K562 (cell line): ENCODE results near the gene PLEKHA7. TPM values are rescaled to one million over a fixed set of nuclear protein-coding genes. Genes with fewer than 3 reads are reported as not detected.

ENCODE experiments used
- ATAC-seq: fragments of 200-7000 bp; cut with Tn5 transposase; 3 replicates; pipeline ENCODE4 v1.9.1; 2020; ENCODE audit warnings: moderate library complexity
- BruUV-seq: library from RNA; stranded (reverse); fragments of 400-500 nt; replicated peaks from 2 replicates; lab custom pipeline; 2021; lab: Mats Ljungman, UMichigan
- CTCF ChIA-PET: fragments of 300-600 bp; formaldehyde crosslinking; extraction: SDS; loops from one replicate; lab custom pipeline; 2021; ENCODE audit warnings: low intra/inter-chr PET ratio; lab: Yijun Ruan, JAX
- POLR2A ChIA-PET: fragments of 300-600, 350-650 bp; sonication (Branson Sonifier 250); formaldehyde crosslinking; extraction: SDS; loops from one replicate; lab custom pipeline; 2021; ENCODE audit warnings: antibody characterized with exemption, inconsistent platforms; lab: Yijun Ruan, JAX
- DNase-seq, 4 experiments: peaks; one replicate each; pipeline versions ENCODE4 v3.0.0 to v3.0.0-alpha.2; 2011 to 2018; ENCODE audit warnings: low spot score in 3 of 4, mixed read lengths in 3 of 4; ENCODE audit errors: extremely low read depth in 1 of 4
- FAIRE-seq: peaks from 2 replicates; lab custom pipeline; 2011; peaks lifted over from hg19 to GRCh38; lab: Jason Lieb, UNC
- H2AFZ ChIP-seq: 2 replicates; pipeline ENCODE4 v1.6.0; 2011; ENCODE audit warnings: low read depth, low read length, control low read depth, inconsistent platforms
- H3K27ac ChIP-seq: fragments of 200-600 bp; 3 replicates; pipeline ENCODE4 v1.8.0; 2011; ENCODE audit warnings: low read depth, mild to moderate bottlenecking, control low read depth, inconsistent platforms, low read length, moderate library complexity, mixed read lengths; ENCODE audit errors: extremely low read depth
- H3K27me3 ChIP-seq, 2 experiments: fragments of 300-600 bp in 1 of 2; 2 replicates in 1 of 2; 3 replicates in 1 of 2; pipeline versions ENCODE4 v1.6.0 to v1.8.0; 2011; ENCODE audit warnings: inconsistent platforms in 2 of 2, low read length in 2 of 2, mild to moderate bottlenecking in 1 of 2, mixed read lengths in 1 of 2, moderate library complexity in 1 of 2; ENCODE audit not compliant: control insufficient read depth in 2 of 2, insufficient read depth in 2 of 2
- H3K36me3 ChIP-seq: fragments of 300-600 bp; 3 replicates; pipeline ENCODE4 v1.8.0; 2011; ENCODE audit warnings: mild to moderate bottlenecking, low read length, inconsistent platforms; ENCODE audit not compliant: control insufficient read depth, insufficient read depth
- H3K4me1 ChIP-seq, 2 experiments: fragments of 200-600 bp in 1 of 2; replicated peaks in 1 of 2; 2 replicates in 1 of 2; 3 replicates in 1 of 2; pipeline versions ENCODE4 v1.5.1 to v1.8.0; 2011; ENCODE audit warnings: inconsistent platforms in 2 of 2, low read length in 2 of 2, mild to moderate bottlenecking in 1 of 2, mixed read lengths in 1 of 2, moderate library complexity in 1 of 2; ENCODE audit not compliant: control insufficient read depth in 2 of 2, insufficient read depth in 2 of 2
- H3K4me2 ChIP-seq: 2 replicates; pipeline ENCODE4 v1.6.1; 2011; ENCODE audit warnings: low read length, control low read depth, inconsistent platforms, mixed read lengths; ENCODE audit not compliant: insufficient read depth
- H3K4me3 ChIP-seq: fragments of 200-600 bp; sonication (generic), shearing (Covaris generic); 2 replicates; pipeline ENCODE4 v1.5.1; 2016; ENCODE audit warnings: control low read depth, inconsistent platforms
- H3K79me2 ChIP-seq: fragments of 200-600 bp; 3 replicates; pipeline ENCODE4 v1.8.0; 2011; ENCODE audit warnings: low read length, inconsistent platforms; ENCODE audit not compliant: control insufficient read depth, insufficient read depth
- H3K9ac ChIP-seq, 2 experiments: 2 replicates each; pipeline versions ENCODE4 v1.6.0 to v1.6.1; 2011; ENCODE audit warnings: low read depth in 2 of 2, low read length in 2 of 2, control low read depth in 1 of 2, inconsistent platforms in 1 of 2, mild to moderate bottlenecking in 1 of 2, mixed read lengths in 1 of 2; ENCODE audit not compliant: insufficient read depth in 1 of 2
- H3K9me1 ChIP-seq: one replicate; pipeline ENCODE4 v1.6.0; 2011; ENCODE audit warnings: inconsistent platforms, mild to moderate bottlenecking, low read length, moderate library complexity; ENCODE audit not compliant: control insufficient read depth, insufficient read depth
- H3K9me3 ChIP-seq: replicated peaks from 2 replicates; pipeline ENCODE4 v1.5.1; 2011; ENCODE audit warnings: low read depth, low read length, inconsistent platforms; ENCODE audit not compliant: control insufficient read depth, insufficient read depth
- H4K20me1 ChIP-seq: replicated peaks from 2 replicates; pipeline ENCODE4 v1.6.1; 2011; ENCODE audit warnings: low read length, inconsistent platforms, mixed read lengths; ENCODE audit not compliant: control insufficient read depth, insufficient read depth
- CEBPG ChIP-seq, 3 experiments: fragments of 200-800 bp in 1 of 3; sonication (Bioruptor generic) in 1 of 3; sonication (generic) in 1 of 3; formaldehyde crosslinking in 1 of 3; IDR thresholded peaks in 2 of 3; conservative IDR thresholded peaks in 1 of 3; 2 replicates each; pipeline versions ENCODE4 v1.6.1 to v1.8.0; 2016 to 2022; ENCODE audit warnings: missing compliant biosample characterization in 2 of 3, missing genetic modification characterization in 2 of 3, mild to moderate bottlenecking in 1 of 3, missing genetic modification reagents in 1 of 3
- CREM ChIP-seq: IDR thresholded peaks from 2 replicates; pipeline ENCODE4 v1.6.1; 2014; ENCODE audit warnings: antibody characterized with exemption, low read depth
- GATAD2A ChIP-seq: fragments of 450-650 bp; IDR thresholded peaks from 2 replicates; pipeline ENCODE4 v1.6.1; 2017
- GTF2A2 ChIP-seq: IDR thresholded peaks from 2 replicates; pipeline ENCODE4 v1.6.1; 2016; ENCODE audit warnings: mild to moderate bottlenecking, missing genetic modification characterization, missing compliant biosample characterization
- HDAC6 ChIP-seq: IDR thresholded peaks from 2 replicates; pipeline ENCODE4 v1.6.1; 2012; ENCODE audit warnings: low read depth, mild to moderate bottlenecking, control low read depth, inconsistent platforms, low read length, moderate library complexity
- HES1 ChIP-seq: fragments of 450-650 bp; IDR thresholded peaks from 2 replicates; pipeline ENCODE4 v1.6.1; 2016; ENCODE audit warnings: low read depth, mild to moderate bottlenecking, moderate library complexity
- HIVEP1 ChIP-seq: fragments of 250-450 bp; sonication (Bioruptor Pico); IDR thresholded peaks from 2 replicates; pipeline ENCODE4 v1.4.0; 2020; ENCODE audit warnings: mild to moderate bottlenecking
- KLF6 ChIP-seq: fragments of 250-450 bp; sonication (Bioruptor Pico); IDR thresholded peaks from 2 replicates; pipeline ENCODE4 v1.4.0; 2020; ENCODE audit warnings: mild to moderate bottlenecking, moderate library complexity, borderline replicate concordance
- MAFG ChIP-seq: fragments of 450-650 bp; conservative IDR thresholded peaks from 2 replicates; pipeline ENCODE4 v1.6.1; 2016; ENCODE audit warnings: missing genetic modification characterization, missing compliant biosample characterization
- NR3C1 ChIP-seq: sonication (generic); formaldehyde crosslinking; IDR thresholded peaks from 2 replicates; pipeline ENCODE4 v1.8.1; 2022; ENCODE audit warnings: missing genetic modification reagents
- NR4A1 ChIP-seq, 2 experiments: fragments of 250-450 bp in 1 of 2; fragments of 450-650 bp in 1 of 2; sonication (Bioruptor Pico) in 1 of 2; IDR thresholded peaks; 2 replicates each; pipeline versions ENCODE4 v1.4.0 to v1.6.1; 2016 to 2020; ENCODE audit warnings: mild to moderate bottlenecking in 2 of 2, missing compliant biosample characterization in 1 of 2, missing genetic modification characterization in 1 of 2, moderate library complexity in 1 of 2
- PHB ChIP-seq: fragments of 250-450 bp; sonication (Bioruptor Pico); IDR thresholded peaks from 2 replicates; pipeline ENCODE4 v1.5.0; 2021
- PHB2 ChIP-seq: fragments of 450-650 bp; IDR thresholded peaks from 2 replicates; pipeline ENCODE4 v1.6.1; 2017; ENCODE audit warnings: low read depth
- RHOXF2B ChIP-seq: fragments of 250-450 bp; sonication (Bioruptor Pico); conservative IDR thresholded peaks from 2 replicates; pipeline ENCODE4 v1.5.1; 2021
- SIX5 ChIP-seq, 2 experiments: IDR thresholded peaks; 2 replicates each; pipeline ENCODE4 v1.6.1; 2011; ENCODE audit warnings: low read length in 2 of 2, borderline replicate concordance in 1 of 2, low read depth in 1 of 2, mild to moderate bottlenecking in 1 of 2, moderate library complexity in 1 of 2; ENCODE audit not compliant: insufficient read depth in 1 of 2
- SMARCA4 ChIP-seq: fragments of 450-650 bp; IDR thresholded peaks from 2 replicates; pipeline ENCODE4 v1.6.1; 2016
- TAF7 ChIP-seq: fragments of 450-650 bp; IDR thresholded peaks from 2 replicates; pipeline ENCODE4 v1.6.1; 2016; ENCODE audit warnings: missing genetic modification characterization, missing compliant biosample characterization
- THRAP3 ChIP-seq: fragments of 450-650 bp; IDR thresholded peaks from 2 replicates; pipeline ENCODE4 v1.6.1; 2016; ENCODE audit warnings: mild to moderate bottlenecking, inconsistent platforms, borderline replicate concordance
- ZC3H11A ChIP-seq: IDR thresholded peaks from 2 replicates; pipeline ENCODE4 v1.6.1; 2012; ENCODE audit warnings: low read depth, low read length, improper control_type of control experiment
- ZC3H4 ChIP-seq: sonication (generic); formaldehyde crosslinking; IDR thresholded peaks from 2 replicates; pipeline ENCODE4 v1.9.0; 2021; ENCODE audit warnings: missing genetic modification reagents, borderline replicate concordance
- ZFP36 ChIP-seq: fragments of 150-350 bp; IDR thresholded peaks from 2 replicates; pipeline ENCODE4 v1.6.1; 2018; ENCODE audit warnings: low read length, low read depth; ENCODE audit not compliant: partially characterized antibody
- ZNF165 ChIP-seq: fragments of 250-450 bp; sonication (Bioruptor Pico); IDR thresholded peaks from 2 replicates; pipeline ENCODE4 v1.4.0; 2020; ENCODE audit warnings: borderline replicate concordance
- ZNF282 ChIP-seq: sonication (generic); formaldehyde crosslinking; IDR thresholded peaks from 2 replicates; pipeline ENCODE4 v1.8.1; 2023; ENCODE audit warnings: missing genetic modification reagents
- ZNF707 ChIP-seq: fragments of 250-450 bp; sonication (Bioruptor Pico); conservative IDR thresholded peaks from 2 replicates; pipeline ENCODE4 v1.8.0; 2022; ENCODE audit warnings: inconsistent platforms, mild to moderate bottlenecking, moderate library complexity
- ZNF76 ChIP-seq: fragments of 250-450 bp; sonication (Bioruptor Pico); IDR thresholded peaks from 2 replicates; pipeline ENCODE4 v1.4.0; 2020; ENCODE audit warnings: mild to moderate bottlenecking, moderate library complexity, borderline replicate concordance
- ZSCAN32 ChIP-seq: fragments of 450-650 bp; formaldehyde crosslinking; IDR thresholded peaks from 2 replicates; pipeline ENCODE4 v1.4.0; 2020; ENCODE audit warnings: mild to moderate bottlenecking, moderate library complexity
- WGBS: fragments of 100-300 bp; shearing (Covaris generic); methylation state at CpG from one replicate; pipeline ENCODE4 v1.1.6; 2016; ENCODE audit warnings: low coverage, mixed read lengths; ENCODE audit not compliant: insufficient coverage; ENCODE audit errors: missing lambda C conversion rate; 5-methylcytosine and 5-hydroxymethylcytosine counted together
- in situ Hi-C: fragments of 300-500 bp; cut with MboI; formaldehyde crosslinking; loops from 4 replicates; pipeline ENCODE4 v1.15.0; 2018; ENCODE audit warnings: inconsistent platforms, mixed read lengths
- intact Hi-C: fragments of 100-400 bp; cut with micrococcal nuclease; formaldehyde crosslinking; loops from 2 replicates; pipeline ENCODE4 v1.14.2; 2022
- polyA plus RNA-seq, 8 experiments: library from polyadenylated mRNA; depleted of rRNA in 4 of 8; stranded (reverse) in 5 of 8; unstranded in 3 of 8; fragments of >200 nt; fragmentation: Nextera tagmentation in 2 of 8; fragmentation: Illumina TruSeq in 1 of 8; extraction: Ambion mirVana in 2 of 8; extraction: Trizol in 1 of 8; gene quantifications; 2 replicates each; pipeline versions ENCODE4 v1.2.1 to v1.2.3, GENCODE V29; 2011 to 2014; ENCODE audit warnings: inconsistent platforms in 1 of 8, missing spikeins in 1 of 8
- total RNA-seq, 7 experiments: library from RNA; depleted of rRNA in 6 of 7; stranded (reverse); fragments of >200 nt in 6 of 7; fragmentation: Illumina TruSeq in 2 of 7; extraction: Trizol in 2 of 7; gene quantifications; 2 replicates each; pipeline versions ENCODE4 v1.2.1 to v1.2.3, GENCODE V29; 2011 to 2021; ENCODE audit warnings: low replicate concordance in 1 of 7

Gene PLEKHA7
- total and polyA plus RNA-seq, 9 of the 15 experiments (the other 6 are each of a cell fraction or from before 2014, with no cell fraction given) = 0.06 to 0.77 (median 0.20) TPM; not detected in 1

- no peak for TF ChIP-seq ZC3H4 (CRISPR knock-in tag)
- TF ChIP-seq PHB2 = no peak
- no peak for TF ChIP-seq CEBPG (CRISPR knock-in tag; IDR thresholded peaks at IDR 0.05)
- TF ChIP-seq CEBPG (tag; conservative IDR thresholded peaks at IDR 0.05 in 1 of 2, IDR thresholded peaks at IDR 0.05 in 1 of 2) = no peak
- no peak for TF ChIP-seq SMARCA4
- no peak for TF ChIP-seq MAFG (tag)
- no peak for TF ChIP-seq SIX5 (IDR thresholded peaks at IDR 0.05; ENCODE audit: borderline replicate concordance in 1 of 2, insufficient read depth in 1 of 2, low read depth in 1 of 2, low read length in 2 of 2)
- TF ChIP-seq ZSCAN32 (CRISPR knock-in tag) = no peak
- no peak for TF ChIP-seq ZNF282 (CRISPR knock-in tag)
- no peak for TF ChIP-seq CREM
- TF ChIP-seq RHOXF2B (CRISPR knock-in tag) = no peak
- TF ChIP-seq HDAC6 = no peak
- no peak for TF ChIP-seq NR3C1 (CRISPR knock-in tag)
Observed at GRCh38 chr11:16841984-16842383, 172.2 kb downstream of the PLEKHA7 start (continued).

- Histone ChIP-seq H2AFZ (no peak overlapping the region; the same call in 1 of the 2 replicates), H3K27ac (no peak overlapping the region), H3K27me3 (no peaks in the 10 kb centered on the region), H3K4me3 (no peak overlapping the region), H3K4me2 (no peak overlapping the region), H3K9me1 (no peaks in the 10 kb centered on the region), H3K79me2 (no peaks in the 10 kb centered on the region), H3K4me1 (no peaks in the 10 kb centered on the region; a peak in 2 of 5 replicates), H3K9ac (no peak overlapping the region), H4K20me1 (no peaks in the 10 kb centered on the region), H3K9me3 (no peaks in the 10 kb centered on the region), H3K36me3 (no peaks in the 10 kb centered on the region)
- CTCF ChIA-PET = no interaction called here
- FAIRE-seq (no peak), DNase-seq (no peak), ATAC-seq (no peak)
- in situ Hi-C loops = no loop called here
- POLR2A ChIA-PET = no interaction called here
- intact Hi-C loops = no loop called here
- 45% methylated on average over 9 of the region's 9 CpGs for WGBS
- BruUV-seq = no TSS peak
- TF ChIP-seq NR4A1 (CRISPR knock-in tag; IDR thresholded peaks at IDR 0.05) (no peak), NR4A1 (tag; IDR thresholded peaks at IDR 0.05) (no peak), ZC3H11A (no peak), HIVEP1 (CRISPR knock-in tag) (no peak), TAF7 (tag) (no peak), THRAP3 (no peak), GTF2A2 (tag) (no peak), HES1 (no peak), GATAD2A (no peak), KLF6 (CRISPR knock-in tag) (no peak), ZNF165 (CRISPR knock-in tag) (no peak), PHB (CRISPR knock-in tag) (no peak), ZNF76 (CRISPR knock-in tag) (no peak), ZNF707 (CRISPR knock-in tag) (no peak), ZFP36 (no peak)
Observed at GRCh38 chr11:16841481-16841880, 172.7 kb downstream of the PLEKHA7 start.
